Tibial nerve (tissue), 4 donors: ENCODE measurements around the gene CDKN2A.

Experiments used
- CTCF ChIP-seq, 5 experiments: fragments of 200-600 bp in 3 of 5; fragments of 450-650 bp in 2 of 5; sonication (generic) in 3 of 5; IDR thresholded peaks; one replicate each; pipeline ENCODE4 v1.5.1; 2016 to 2019; ENCODE audit warnings: antibody characterized with exemption in 5 of 5, mild to moderate bottlenecking in 3 of 5, moderate library complexity in 2 of 5
- EP300 ChIP-seq, 2 donors: sonication (generic); formaldehyde crosslinking; IDR thresholded peaks; one replicate each; pipeline ENCODE4 v1.6.1; 2017; ENCODE audit warnings: antibody characterized with exemption in 2 of 2, mild to moderate bottlenecking in 1 of 2
- POLR2A ChIP-seq, 2 donors: fragments of 450-650 bp; IDR thresholded peaks; one replicate each; pipeline ENCODE4 v1.6.1; 2017; ENCODE audit warnings: antibody characterized with exemption in 2 of 2, mild to moderate bottlenecking in 2 of 2, moderate library complexity in 2 of 2

GRCh38 chr9:21969011-21969940 is 24.9 kb downstream of the CDKN2A start:
- TF ChIP-seq POLR2A (IDR thresholded peaks at IDR 0.05) (no peak), CTCF (IDR thresholded peaks at IDR 0.05) (no peak), EP300 (IDR thresholded peaks at IDR 0.05) (no peak)
